ENCODE measurements around the gene MROH2A. TPM values are rescaled to one million over a fixed set of nuclear protein-coding genes. Genes with fewer than 3 reads are reported as not detected.

Gene MROH2A
- total RNA-seq, 1 donor from 2014 or later, result not detected

DNA sequence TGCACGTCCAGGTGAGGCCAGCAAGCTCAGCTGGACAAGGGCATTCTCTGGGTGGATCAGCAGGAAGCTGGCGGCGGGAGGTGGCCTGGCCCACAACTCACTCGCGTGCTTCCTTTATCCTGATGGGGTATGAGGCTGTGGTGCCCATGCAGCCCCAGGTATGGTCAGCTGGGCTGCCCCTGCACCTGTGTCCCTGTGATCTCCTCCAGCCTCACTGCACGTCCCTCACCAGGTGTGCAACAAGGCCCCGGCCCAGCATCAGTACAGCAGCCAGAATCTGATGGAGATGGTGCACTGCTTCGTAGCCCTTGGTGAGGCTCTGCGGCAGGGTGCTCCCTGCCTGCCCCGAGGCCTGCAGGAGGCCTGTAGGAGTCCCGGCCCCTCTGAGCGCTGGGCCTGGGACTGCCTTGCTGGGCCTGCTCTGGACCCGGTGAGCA, 17.6 kb downstream of the MROH2A start:
- TF ChIP-seq, protein P1, sequence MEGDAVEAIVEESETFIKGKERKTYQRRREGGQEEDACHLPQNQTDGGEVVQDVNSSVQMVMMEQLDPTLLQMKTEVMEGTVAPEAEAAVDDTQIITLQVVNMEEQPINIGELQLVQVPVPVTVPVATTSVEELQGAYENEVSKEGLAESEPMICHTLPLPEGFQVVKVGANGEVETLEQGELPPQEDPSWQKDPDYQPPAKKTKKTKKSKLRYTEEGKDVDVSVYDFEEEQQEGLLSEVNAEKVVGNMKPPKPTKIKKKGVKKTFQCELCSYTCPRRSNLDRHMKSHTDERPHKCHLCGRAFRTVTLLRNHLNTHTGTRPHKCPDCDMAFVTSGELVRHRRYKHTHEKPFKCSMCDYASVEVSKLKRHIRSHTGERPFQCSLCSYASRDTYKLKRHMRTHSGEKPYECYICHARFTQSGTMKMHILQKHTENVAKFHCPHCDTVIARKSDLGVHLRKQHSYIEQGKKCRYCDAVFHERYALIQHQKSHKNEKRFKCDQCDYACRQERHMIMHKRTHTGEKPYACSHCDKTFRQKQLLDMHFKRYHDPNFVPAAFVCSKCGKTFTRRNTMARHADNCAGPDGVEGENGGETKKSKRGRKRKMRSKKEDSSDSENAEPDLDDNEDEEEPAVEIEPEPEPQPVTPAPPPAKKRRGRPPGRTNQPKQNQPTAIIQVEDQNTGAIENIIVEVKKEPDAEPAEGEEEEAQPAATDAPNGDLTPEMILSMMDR (IDR thresholded peaks at IDR 0.05; ENCODE audit: partially characterized antibody, unreplicated experiment), result no peak
- peaks cover 10% of the 10 kb centered on the region for H3K9me3 Mint-ChIP-seq (ENCODE audit: unreplicated experiment)
- no peak overlapping the region for H3K27ac Mint-ChIP-seq (ENCODE audit: unreplicated experiment)
- H3K27me3 Mint-ChIP-seq (ENCODE audit: unreplicated experiment), result peaks cover 7% of the 10 kb centered on the region
- H3K4me3 Mint-ChIP-seq (ENCODE audit: unreplicated experiment), result no peak overlapping the region
- H3K4me1 Mint-ChIP-seq (ENCODE audit: low read depth, unreplicated experiment), result peaks cover 3% of the 10 kb centered on the region
- no peak for DNase-seq
- H3K36me3 Mint-ChIP-seq (ENCODE audit: unreplicated experiment), result peaks cover 3% of the 10 kb centered on the region

DNA sequence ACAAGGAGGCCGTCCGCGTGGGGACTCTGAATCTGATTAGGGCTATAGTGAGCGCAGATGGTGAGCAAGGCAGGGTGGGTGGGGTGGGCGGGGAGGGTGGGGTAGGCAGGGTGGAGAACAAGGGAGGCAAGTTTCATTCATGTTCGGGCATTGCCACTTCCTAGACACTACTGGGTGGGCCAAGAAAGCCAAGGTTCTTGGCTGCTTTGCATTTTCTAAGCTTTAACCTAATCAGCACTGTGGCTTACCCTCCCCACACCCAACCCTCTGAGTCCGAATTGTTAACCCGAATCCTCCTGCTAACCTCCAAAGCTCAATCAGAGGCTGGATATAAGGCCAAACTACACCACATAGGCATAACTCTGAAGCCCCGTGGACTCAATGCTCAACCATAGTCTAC, 18.1 kb downstream of the MROH2A start:
- DNase-seq, result no peak
- H3K36me3 Mint-ChIP-seq (ENCODE audit: unreplicated experiment), result no peaks in the 10 kb centered on the region
- H3K27ac Mint-ChIP-seq (ENCODE audit: unreplicated experiment), result no peak overlapping the region
- peaks cover 3% of the 10 kb centered on the region for H3K4me1 Mint-ChIP-seq (ENCODE audit: low read depth, unreplicated experiment)
- peaks cover 6% of the 10 kb centered on the region for H3K27me3 Mint-ChIP-seq (ENCODE audit: unreplicated experiment)
- H3K9me3 Mint-ChIP-seq (ENCODE audit: unreplicated experiment), result peaks cover 9% of the 10 kb centered on the region
- H3K4me3 Mint-ChIP-seq (ENCODE audit: unreplicated experiment), result no peak overlapping the region
- TF ChIP-seq, protein P1 (IDR thresholded peaks at IDR 0.05; ENCODE audit: partially characterized antibody, unreplicated experiment), result no peak

DNA sequence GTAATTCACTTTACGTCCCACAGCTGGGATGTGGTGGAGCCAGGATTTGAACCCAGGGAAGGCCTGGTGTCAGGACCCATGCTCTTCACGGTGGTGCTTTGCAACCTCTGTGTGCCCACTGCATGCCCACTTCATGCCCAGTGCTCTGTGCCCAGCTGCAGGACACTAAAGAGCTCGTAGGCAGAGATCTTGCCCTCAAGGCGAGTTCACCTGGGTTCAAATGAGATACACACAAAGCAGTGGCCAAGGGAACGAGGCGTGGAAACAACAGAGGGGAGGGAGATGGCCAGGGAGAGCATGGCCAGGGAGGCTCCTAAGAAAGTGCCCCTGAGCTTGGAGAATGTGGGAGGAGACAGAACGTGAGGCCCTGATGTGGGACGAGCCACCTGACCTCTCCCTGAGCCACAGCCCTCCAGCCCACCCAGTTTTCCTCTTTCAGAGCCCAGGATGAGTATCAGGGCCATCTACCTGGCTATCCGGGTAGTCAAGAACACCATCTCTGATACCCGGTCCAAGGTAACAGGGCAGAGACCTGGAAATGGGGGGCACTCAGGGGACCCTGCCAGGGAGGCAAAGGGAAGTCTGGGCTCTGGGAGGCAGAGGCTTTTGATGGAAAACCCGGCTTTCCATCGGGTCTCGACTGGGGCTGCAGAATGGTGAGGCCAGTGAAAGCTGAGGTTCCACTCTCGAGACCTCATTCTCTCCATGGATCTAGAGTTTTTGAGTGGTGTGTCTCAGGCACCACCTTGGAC, 20.4 kb downstream of the MROH2A start:
- Mint-ChIP-seq H3K4me3 (ENCODE audit: unreplicated experiment) (no peak overlapping the region), H3K27ac (ENCODE audit: unreplicated experiment) (no peak overlapping the region)
- DNase-seq, result no peak

DNA sequence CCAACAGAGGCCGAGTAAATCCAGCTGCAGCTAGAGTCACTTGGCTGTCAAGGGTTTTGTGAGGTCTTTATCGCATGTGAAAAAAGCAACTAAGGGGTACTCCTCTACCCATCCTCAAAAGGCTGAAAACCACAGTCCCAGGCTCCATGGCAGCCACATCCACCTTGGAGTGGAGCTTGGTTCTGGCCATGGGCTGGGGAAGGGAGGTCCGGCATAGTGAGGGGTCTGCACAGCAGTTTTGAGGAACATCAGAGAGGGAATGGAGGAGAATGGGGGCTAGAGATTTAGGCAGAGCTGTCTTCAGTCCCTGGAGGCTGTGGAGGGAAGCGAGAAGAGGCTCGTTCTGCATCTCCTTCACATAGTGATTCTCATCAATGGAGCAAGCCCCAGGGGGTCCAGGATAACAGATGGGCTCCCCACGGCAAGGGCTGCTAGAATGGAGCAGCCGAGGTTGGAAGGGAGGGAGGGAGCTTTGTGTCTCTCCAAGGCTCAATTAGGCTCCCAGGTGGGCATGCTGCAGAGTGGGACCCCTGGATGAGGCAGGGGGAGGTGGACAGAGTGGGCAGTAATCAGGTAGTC, 21.0 kb downstream of the MROH2A start:
- Mint-ChIP-seq H3K27me3 (ENCODE audit: unreplicated experiment) (peaks cover 3% of the 10 kb centered on the region), H3K27ac (ENCODE audit: unreplicated experiment) (no peak overlapping the region), H3K4me1 (ENCODE audit: low read depth, unreplicated experiment) (peaks cover 3% of the 10 kb centered on the region), H3K4me3 (ENCODE audit: unreplicated experiment) (no peak overlapping the region), H3K36me3 (ENCODE audit: unreplicated experiment) (no peaks in the 10 kb centered on the region), H3K9me3 (ENCODE audit: unreplicated experiment) (peaks cover 9% of the 10 kb centered on the region)
- TF ChIP-seq, protein P1 (IDR thresholded peaks at IDR 0.05; ENCODE audit: partially characterized antibody, unreplicated experiment), result no peak
- no peak for DNase-seq

More for the DNA sequence above, 20.4 kb downstream of the MROH2A start:
- peaks cover 3% of the 10 kb centered on the region for H3K27me3 Mint-ChIP-seq (ENCODE audit: unreplicated experiment)
- no peaks in the 10 kb centered on the region for H3K36me3 Mint-ChIP-seq (ENCODE audit: unreplicated experiment)
- H3K9me3 Mint-ChIP-seq (ENCODE audit: unreplicated experiment), result peaks cover 9% of the 10 kb centered on the region
- TF ChIP-seq, protein P1 (IDR thresholded peaks at IDR 0.05; ENCODE audit: partially characterized antibody, unreplicated experiment), result no peak
- H3K4me1 Mint-ChIP-seq (ENCODE audit: low read depth, unreplicated experiment), result peaks cover 3% of the 10 kb centered on the region

DNA sequence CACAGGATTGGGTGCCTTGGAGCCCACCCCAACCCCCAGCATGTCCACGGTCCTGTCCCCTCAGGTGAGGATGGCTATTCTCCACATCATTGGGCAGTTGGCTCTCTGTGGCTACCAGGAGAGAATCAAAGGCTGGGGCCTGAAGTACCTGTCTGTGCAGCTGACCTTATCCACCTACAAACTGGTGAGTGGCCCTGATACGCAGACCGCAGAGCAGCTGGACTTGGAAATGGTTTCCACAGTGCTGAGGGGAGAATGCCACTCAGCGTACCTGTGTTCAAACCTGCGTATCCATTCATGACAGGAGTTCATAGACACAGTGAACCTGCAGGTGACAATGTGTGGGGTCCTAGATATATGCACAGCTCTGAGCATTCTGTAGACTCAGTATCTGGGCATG, 21.6 kb downstream of the MROH2A start:
- Mint-ChIP-seq H3K27me3 (ENCODE audit: unreplicated experiment) (peaks cover 4% of the 10 kb centered on the region), H3K4me3 (ENCODE audit: unreplicated experiment) (no peak overlapping the region), H3K27ac (ENCODE audit: unreplicated experiment) (no peak overlapping the region), H3K4me1 (ENCODE audit: low read depth, unreplicated experiment) (peaks cover 3% of the 10 kb centered on the region), H3K36me3 (ENCODE audit: unreplicated experiment) (no peaks in the 10 kb centered on the region), H3K9me3 (ENCODE audit: unreplicated experiment) (peaks cover 9% of the 10 kb centered on the region)
- TF ChIP-seq, protein P1 (IDR thresholded peaks at IDR 0.05; ENCODE audit: partially characterized antibody, unreplicated experiment), result no peak
- DNase-seq, result no peak

All from glutamatergic neuron (in vitro differentiated cells).